DOHH2 (cell line): ENCODE data around the gene MT2A.

Source experiments
- H3F3A ChIP-seq: fragments of 200-600 bp; sonication (generic), shearing (Covaris generic); 2 replicates; pipeline ENCODE4 v1.6.0; 2016; ENCODE audit warnings: antibody characterized with exemption, mild to moderate bottlenecking; ENCODE audit not compliant: control insufficient read depth, insufficient read depth
- H3K27ac ChIP-seq: fragments of 200-600 bp; sonication (generic); 2 replicates; pipeline ENCODE4 v1.5.1; 2014; ENCODE audit warnings: low read depth, mild to moderate bottlenecking, low read length, moderate library complexity
- H3K27me3 ChIP-seq: fragments of 200-600 bp; sonication (generic); 2 replicates; pipeline ENCODE4 v1.6.1; 2014; ENCODE audit warnings: mild to moderate bottlenecking, low read length, mixed read lengths; ENCODE audit not compliant: control insufficient read depth
- H3K36me3 ChIP-seq: fragments of 200-600 bp; sonication (generic); 2 replicates; pipeline ENCODE4 v1.6.1; 2014; ENCODE audit warnings: mild to moderate bottlenecking, low read length, moderate library complexity, mixed read lengths; ENCODE audit not compliant: control insufficient read depth
- H3K4me1 ChIP-seq: fragments of 200-600 bp; sonication (generic); 2 replicates; pipeline ENCODE4 v1.6.1; 2014; ENCODE audit warnings: mild to moderate bottlenecking, low read length, mixed read lengths; ENCODE audit not compliant: control insufficient read depth
- H3K4me2 ChIP-seq: fragments of 200-600 bp; sonication (generic); 2 replicates; pipeline ENCODE4 v1.6.0; 2014; ENCODE audit warnings: mild to moderate bottlenecking, low read length, moderate library complexity
- H3K4me3 ChIP-seq: fragments of 200-600 bp; sonication (generic); 2 replicates; pipeline ENCODE4 v1.5.1; 2014; ENCODE audit warnings: mild to moderate bottlenecking, low read length, mixed read lengths
- H3K79me2 ChIP-seq: fragments of 200-600 bp; sonication (generic); 2 replicates; pipeline ENCODE4 v1.6.1; 2014; ENCODE audit warnings: mild to moderate bottlenecking, low read length, mixed read lengths; ENCODE audit not compliant: control insufficient read depth
- H3K9me2 ChIP-seq: fragments of 200-600 bp; sonication (generic); replicated peaks from 2 replicates; pipeline ENCODE4 v1.6.1; 2014; ENCODE audit warnings: mild to moderate bottlenecking, low read length, mixed read lengths; ENCODE audit not compliant: control insufficient read depth
- H3K9me3 ChIP-seq: fragments of 200-600 bp; sonication (generic); 2 replicates; pipeline ENCODE4 v1.6.1; 2014; ENCODE audit warnings: antibody characterized with exemption, low read length, mixed read lengths; ENCODE audit not compliant: control insufficient read depth, insufficient read depth
- H4K20me1 ChIP-seq: fragments of 200-600 bp; sonication (generic); 2 replicates; pipeline ENCODE4 v1.6.0; 2014; ENCODE audit warnings: low read depth, mild to moderate bottlenecking, antibody characterized with exemption, low read length, moderate library complexity; ENCODE audit not compliant: control insufficient read depth, insufficient read depth
- CTCF ChIP-seq: fragments of 200-600 bp; sonication (generic); IDR thresholded peaks from one replicate; pipeline ENCODE4 v1.5.1; 2014; ENCODE audit warnings: antibody characterized with exemption, mild to moderate bottlenecking, low read depth, low read length; ENCODE audit not compliant: poor library complexity, severe bottlenecking
- EZH2phosphoT487 ChIP-seq: fragments of 200-600 bp; sonication (generic); IDR thresholded peaks from 2 replicates; pipeline ENCODE4 v1.6.1; 2017; ENCODE audit warnings: borderline replicate concordance, mild to moderate bottlenecking, antibody characterized with exemption, low read length, moderate library complexity, mixed read lengths

The MT2A gene

GRCh38 chr16:56584276-56584675 is 24.1 kb upstream of the MT2A start:
- Histone ChIP-seq H3K36me3 (no peaks in the 10 kb centered on the region), H3K4me3 (no peak overlapping the region), H3K27me3 (peaks cover 20% of the 10 kb centered on the region), H3K9me2 (no peaks in the 10 kb centered on the region), H4K20me1 (no peaks in the 10 kb centered on the region), H3K4me2 (no peak overlapping the region), H3F3A (no peaks in the 10 kb centered on the region), H3K4me1 (no peaks in the 10 kb centered on the region), H3K27ac (no peak overlapping the region), H3K79me2 (no peaks in the 10 kb centered on the region), H3K9me3 (no peaks in the 10 kb centered on the region)
- no peak for TF ChIP-seq CTCF

GRCh38 chr16:56588781-56589140 is 19.6 kb upstream of the MT2A start:
- Histone ChIP-seq H3K4me2 (no peak overlapping the region), H3K4me1 (peaks cover 21% of the 10 kb centered on the region), H3K9me2 (no peaks in the 10 kb centered on the region), H3K27ac (no peak overlapping the region), H3K27me3 (peaks cover 13% of the 10 kb centered on the region), H4K20me1 (no peaks in the 10 kb centered on the region), H3K79me2 (no peaks in the 10 kb centered on the region), H3F3A (no peaks in the 10 kb centered on the region), H3K36me3 (no peaks in the 10 kb centered on the region), H3K9me3 (no peaks in the 10 kb centered on the region), H3K4me3 (no peak overlapping the region)
- TF ChIP-seq CTCF (no peak), EZH2phosphoT487 (no peak)

DNA sequence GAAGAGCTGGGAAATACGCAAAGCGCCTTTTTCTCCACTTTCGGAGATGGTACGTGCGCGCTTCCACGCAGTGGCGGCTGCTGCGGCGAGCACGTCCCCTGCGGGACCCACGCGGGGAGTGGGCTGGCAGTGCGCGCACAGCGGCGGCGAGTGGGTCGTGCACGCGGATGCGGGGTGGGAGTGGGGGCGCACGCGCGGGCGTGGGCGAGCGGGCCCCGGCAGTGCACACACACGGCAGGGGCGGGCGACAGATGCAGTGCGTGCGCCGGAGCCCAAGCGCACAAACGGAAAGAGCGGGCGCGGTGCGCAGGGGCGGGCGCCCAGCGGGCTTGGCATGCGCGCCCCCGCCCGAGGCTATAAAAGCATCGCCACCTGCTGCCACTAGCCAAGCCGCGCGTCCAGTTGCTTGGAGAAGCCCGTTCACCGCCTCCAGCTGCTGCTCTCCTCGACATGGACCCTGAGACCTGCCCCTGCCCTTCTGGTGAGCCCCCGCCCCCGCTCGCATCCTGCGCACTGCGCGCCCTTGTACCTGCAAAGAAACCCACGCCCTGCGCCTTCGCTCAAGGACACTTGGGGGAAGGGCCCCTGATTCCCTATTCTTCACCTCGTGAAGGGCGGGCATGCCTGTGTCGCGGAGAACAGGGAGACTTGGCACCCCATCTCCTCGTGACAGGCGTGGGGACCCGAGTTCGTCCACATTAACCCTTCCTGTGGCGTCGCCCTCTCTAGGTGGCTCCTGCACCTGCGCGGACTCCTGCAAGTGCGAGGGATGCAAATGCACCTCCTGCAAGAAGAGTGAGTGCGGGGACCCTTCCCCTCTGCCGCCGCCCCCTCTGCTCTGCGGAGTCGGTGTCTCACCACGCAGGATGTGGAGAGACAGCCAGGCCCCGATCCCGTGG is 19.0 kb upstream of the MT2A start, which contains the start of gene MT3:
TSS of gene MT3 (plus strand) at position 388 of the 899 bp plus-strand sequence. CDS start at position 451, 63 bp downstream.
- peaks cover 21% of the 10 kb centered on the region for H3K4me1 ChIP-seq
- no peaks in the 10 kb centered on the region for H4K20me1 ChIP-seq
- H3K4me3 ChIP-seq, result no peak within 1 kb of the TSS
- no peaks in the 10 kb centered on the region for H3K36me3 ChIP-seq
- H3K27ac ChIP-seq, result no peak within 1 kb of the TSS
- H3K4me2 ChIP-seq, result no peak within 1 kb of the TSS
- TF ChIP-seq EZH2phosphoT487, result no peak
- TF ChIP-seq CTCF, result no peak
- H3F3A ChIP-seq, result no peaks in the 10 kb centered on the region
- H3K79me2 ChIP-seq, result no peaks in the 10 kb centered on the region
- peaks cover 11% of the 10 kb centered on the region for H3K27me3 ChIP-seq
- no peaks in the 10 kb centered on the region for H3K9me2 ChIP-seq
- H3K9me3 ChIP-seq, result no peaks in the 10 kb centered on the region
